Stimulated activated CD4-positive, alpha-beta T cell treated with anti-CD3 and anti-CD28 coated beads, Interleukin-15, amount 100 ng/mL, for 24 hours (primary cell): ENCODE data around the gene TBC1D8.

Source experiments
- DNase-seq: peaks from one replicate; pipeline ENCODE4 v3.0.0-alpha.2; 2020

TBC1D8 gene

DNA sequence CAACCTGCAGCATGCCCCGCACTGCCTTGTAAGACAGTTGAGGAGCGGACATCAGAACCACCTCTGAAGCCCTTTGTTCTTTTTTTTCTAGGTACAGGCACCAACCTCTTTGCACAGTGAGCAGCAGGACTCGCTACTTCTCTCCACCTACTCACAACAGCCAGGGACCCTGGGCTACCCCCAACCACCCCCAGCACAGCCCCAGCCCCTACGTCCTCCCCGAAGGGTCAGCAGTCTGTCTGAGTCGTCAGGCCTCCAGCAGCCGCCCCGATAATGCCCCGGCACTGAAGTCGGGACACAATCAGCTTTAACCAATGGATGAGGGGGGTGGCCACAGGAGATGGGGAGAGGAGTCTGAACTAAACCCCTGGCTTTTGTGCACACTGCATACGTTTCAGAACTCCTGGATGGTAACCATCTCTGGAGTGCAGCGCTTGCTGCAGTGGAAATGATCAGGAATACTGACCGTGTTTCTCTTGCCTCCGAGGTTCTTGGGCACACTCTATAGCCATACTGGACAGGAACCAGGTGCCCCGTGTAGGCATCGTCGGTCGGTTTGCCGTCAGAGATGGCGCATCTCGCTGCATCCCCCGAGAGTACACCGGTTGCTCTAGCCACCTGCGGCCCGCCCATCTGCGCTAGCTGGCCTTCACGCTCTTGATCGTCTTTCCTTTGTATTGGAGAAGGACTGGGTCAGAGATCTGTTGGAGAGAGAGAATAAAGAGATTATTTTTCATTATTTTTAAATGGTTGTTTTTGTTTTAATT, 155.7 kb downstream of the TBC1D8 start:
- DNase-seq = no peak

DNA sequence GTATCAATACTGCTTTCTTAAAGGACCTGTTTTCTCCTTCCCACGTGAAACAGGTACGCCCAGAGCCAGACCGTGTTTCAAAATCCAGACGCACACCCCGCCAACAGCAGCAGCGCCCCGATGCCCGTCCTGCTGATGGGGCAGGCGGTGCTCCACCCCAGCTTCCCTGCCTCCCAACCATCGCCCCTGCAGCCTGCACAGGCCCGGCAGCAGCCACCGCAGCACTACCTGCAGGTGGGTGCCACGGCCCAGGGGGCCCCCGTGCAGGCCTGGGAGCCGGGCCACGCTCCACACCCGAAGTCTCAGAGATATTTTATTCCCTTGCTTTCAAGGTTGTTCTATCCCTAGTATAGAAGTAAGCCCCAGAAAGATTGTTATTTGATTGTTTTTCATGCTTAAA, 157.9 kb downstream of the TBC1D8 start:
- DNase-seq = no peak

DNA sequence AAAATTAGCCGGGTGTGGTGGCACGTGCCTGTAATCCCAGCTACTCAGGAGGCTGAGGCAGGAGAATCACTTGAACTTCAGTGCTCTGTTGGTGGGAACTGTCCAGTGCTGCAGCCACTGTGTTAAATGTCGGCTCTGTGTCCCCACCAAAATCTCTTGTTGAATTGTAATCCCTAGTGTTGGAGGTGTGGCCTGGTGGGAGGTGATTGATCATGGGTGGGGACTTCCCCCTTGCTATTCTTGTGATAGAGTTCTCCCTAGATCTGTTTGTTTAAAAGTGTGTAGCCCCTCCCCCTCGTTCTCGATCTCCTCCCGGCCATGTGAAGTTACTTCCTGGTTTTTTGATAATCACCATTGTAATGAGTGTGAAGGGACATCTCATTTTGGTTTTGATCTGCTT, 158.9 kb downstream of the TBC1D8 start:
- DNase-seq = no peak

DNA sequence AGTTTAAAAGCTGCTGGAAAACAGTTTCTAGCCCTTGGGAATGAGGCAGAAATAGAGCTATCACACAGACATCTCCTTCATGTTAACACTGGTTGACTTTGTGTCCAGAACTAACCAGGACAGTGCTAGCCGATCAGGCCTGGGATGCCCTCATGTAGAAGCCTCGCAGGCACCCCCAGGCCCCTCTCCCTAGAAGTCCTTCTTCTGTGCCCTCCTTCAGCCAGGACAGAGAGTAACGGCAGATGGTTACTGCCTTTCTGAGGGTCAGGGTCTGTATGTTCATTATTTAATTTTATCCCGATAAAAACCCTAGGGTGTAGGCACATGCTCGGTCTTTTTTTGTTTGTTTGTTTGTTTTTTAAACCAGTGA, 159.8 kb downstream of the TBC1D8 start:
- DNase-seq = no peak

DNA sequence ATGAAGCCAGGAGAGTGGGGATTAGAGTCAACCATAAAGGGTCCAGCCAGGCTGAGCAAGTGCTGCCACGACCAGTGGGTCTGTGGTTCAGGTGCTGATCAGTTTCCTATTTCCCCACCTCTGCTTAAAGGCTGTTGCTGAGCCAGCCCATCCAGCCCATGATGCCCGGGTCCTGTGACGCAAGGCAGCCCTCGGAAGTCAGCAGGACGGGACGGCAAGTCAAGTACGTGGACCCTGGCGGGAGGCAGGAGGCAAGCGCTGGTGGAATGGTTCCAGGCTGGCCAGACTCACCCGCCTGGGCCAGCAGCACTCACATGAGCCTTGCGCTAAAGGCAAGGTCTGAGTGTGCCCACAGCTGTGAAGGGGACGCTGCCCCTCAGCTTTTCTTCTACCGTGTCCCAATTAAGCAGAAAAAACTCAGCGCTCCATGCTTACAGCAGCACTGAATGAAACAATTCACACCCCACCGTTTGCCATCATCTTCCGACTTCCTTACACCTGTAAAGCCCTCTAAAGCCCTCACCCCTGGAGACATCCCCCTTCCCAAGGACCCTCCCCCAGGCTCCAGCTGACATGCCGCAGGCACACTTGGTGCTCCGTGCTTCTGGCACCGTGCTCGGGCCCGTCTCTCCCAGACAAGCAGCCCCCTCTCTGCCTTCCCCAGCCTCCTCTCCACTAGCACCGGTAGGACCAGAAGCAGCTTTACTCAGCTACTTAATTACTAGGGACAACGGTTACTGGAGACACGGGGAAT, 160.4 kb downstream of the TBC1D8 start:
- no peak for DNase-seq

DNA sequence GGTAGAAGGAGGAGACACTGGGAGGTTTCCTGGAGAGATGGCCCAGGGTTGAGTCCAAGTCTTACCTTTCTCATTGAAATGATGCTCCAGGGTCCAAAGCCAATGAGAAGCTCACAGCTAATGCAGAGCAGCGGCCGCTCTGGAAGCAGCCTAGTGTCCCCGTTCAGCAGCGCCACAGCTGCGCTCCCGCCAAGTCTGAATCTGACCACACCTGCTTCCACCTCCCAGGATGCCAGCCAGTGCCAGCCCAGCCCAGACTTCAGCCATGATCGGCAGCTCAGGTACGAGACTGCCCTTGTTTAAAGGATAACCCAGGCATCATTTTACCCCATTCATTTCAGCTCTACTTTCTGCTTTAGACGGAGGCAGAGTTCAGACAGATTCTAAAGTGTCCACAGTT, 161.0 kb downstream of the TBC1D8 start:
- no peak for DNase-seq

DNA sequence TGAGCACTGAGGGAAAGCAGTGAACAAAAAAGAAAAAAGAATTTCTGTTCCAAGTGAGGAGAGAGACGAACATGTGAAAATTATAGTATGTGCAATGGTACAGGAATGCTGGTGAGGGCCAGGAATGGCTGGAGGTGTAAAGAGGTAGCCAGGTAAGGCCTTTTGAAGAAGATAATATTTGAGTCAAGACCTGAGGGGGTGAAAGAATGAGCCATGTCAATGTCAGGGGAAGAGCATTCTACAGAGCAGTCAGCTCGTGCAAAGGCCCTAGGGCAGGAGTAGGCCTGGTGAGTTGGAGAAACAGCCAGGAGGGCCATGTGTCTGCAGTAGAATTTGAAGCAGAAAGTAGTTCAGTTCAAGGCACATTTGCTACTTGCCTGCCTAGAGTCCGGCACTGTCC, 161.5 kb downstream of the TBC1D8 start:
- DNase-seq = no peak

DNA sequence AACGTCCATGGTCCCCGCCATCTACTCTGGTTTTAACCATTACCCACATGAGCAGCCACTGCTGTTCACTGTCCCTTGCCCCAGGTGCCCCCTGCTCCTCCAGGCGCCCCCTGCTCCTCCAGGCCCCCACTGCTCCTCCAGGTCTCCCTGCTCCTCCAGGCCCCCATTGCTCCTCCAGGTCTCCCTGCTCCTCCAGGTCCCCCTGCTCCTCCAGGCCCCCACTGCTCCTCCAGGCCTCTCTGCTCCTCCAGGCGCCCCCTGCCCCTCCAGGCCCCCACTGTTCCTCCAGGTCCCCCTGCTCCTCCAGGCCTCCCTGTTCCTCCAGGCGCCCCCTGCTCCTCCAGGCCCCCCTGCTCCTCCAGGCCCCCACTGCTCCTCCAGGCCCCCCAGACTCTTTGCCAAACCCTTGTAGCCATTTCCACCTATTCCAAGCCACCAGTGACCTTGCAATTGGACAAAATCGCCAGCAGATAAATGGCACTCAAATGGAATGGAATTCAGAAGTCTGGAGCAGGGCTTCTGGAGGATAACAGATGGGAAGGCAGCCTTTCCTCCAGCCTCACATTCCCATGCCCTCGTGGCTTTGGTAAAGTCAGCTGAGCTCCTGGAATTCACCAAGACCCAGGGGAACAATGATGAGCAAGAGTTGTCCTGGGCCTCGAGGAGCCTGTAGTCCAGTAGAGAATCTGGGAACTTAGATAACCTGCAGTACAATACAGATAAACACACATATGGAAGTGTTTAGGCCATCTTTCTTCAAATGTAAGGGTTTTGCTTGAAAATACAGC, 162.4 kb downstream of the TBC1D8 start:
- no peak for DNase-seq

DNA sequence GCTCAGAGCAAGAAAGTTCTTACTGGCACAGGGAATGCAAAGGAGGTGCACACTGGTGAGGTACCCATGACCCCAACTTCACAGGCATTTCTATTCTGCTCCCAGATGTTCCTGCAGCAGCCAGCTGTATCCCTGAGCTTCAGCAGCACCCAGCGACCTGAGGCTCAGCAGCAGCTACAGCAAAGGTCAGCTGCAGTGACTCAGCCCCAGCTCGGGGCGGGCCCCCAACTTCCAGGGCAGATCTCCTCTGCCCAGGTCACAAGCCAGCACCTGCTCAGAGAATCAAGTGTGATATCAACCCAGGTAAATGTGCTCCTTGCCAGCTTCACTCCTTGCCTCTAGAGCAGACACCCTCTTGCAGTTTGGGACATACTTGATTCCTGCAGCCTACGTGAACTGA, 163.2 kb downstream of the TBC1D8 start:
- DNase-seq = no peak

DNA sequence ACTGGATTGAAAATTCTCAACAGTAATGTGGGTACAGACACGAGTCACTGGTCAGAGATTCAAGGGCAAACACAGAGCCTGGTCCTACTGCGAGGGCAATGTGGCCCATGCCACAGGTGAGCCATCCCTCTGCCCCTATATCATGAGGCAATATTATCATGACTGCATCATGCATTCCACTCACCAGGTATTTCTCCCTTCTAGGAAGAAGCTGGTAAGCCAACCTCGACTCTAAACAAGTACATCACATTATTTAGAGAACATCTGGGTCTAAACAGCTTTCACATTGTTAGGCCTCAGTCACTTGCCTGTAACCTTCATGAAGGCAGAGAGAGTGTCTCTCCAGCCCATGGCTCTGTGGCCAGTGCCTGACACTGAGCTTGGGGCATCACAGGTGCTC, 163.6 kb downstream of the TBC1D8 start:
- DNase-seq = no peak

DNA sequence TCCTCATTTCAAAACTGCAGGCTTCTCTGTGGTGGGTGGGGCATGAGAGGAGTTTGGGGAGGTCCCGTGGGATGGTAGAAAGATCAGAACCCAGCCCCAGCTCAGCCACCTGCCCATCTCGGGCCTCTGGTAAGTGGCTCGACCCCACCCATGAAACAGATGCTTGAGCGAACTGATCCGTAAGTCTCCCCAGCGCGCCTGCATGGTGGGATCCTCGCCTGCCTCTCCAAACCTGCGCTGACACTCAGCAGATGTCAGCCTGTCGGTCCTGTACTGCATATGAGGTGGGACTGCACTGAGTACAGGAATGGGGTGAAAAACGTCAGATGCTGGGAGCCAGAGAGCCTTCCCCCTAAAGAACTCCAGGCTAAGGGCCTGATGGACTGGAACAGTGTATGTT, 165.0 kb downstream of the TBC1D8 start:
- no peak for DNase-seq

DNA sequence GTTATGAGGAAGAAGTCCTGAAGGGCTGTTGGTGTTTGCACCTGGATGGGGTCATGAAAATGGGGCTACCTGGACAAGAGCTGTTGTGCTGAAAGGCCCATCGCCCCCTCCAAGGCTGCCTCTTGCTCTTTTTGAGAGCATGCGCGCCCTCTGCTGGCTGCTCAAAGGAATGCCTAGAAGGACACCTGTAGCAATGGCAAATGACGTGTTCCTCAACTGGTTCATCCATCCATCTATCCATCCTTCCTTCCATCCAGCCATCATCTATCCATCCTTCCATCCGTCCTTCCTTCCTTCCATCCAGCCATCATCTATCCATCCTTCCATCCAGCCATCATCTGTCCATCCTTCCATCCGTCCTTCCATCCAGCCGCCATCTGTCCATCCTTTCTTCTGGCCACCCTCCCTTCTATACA, 166.3 kb downstream of the TBC1D8 start:
- DNase-seq = peak; percentile 82

DNA sequence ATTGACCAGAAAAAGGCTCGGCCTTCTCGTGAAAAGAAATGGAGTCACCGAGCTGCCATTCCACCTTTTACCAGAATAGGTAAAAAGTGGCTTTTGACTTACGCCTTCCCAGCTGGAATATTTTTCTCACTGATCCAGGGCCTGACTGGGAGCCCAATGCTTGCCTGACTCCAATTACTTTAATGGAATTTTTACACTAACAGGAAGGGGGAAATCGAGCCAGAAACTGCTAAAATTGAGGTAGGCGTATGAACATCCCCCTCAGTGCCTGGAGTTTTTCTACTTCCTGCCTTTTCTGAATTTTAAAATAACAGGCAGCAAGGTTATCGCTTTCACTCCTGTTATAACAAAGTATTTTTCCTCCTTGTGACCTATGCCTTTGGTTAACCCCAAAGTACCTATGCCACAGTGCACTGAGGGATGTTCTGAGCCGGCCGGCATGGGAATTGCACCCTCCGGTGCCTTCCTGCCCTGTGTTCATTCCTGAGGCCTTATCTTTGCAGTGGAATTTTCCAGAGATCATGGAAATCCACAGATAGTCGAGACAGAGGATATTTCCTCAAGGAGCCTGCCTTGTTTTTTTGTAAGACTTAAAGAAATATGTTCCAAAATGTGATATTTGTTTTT, 167.4 kb downstream of the TBC1D8 start:
- DNase-seq = no peak

DNA sequence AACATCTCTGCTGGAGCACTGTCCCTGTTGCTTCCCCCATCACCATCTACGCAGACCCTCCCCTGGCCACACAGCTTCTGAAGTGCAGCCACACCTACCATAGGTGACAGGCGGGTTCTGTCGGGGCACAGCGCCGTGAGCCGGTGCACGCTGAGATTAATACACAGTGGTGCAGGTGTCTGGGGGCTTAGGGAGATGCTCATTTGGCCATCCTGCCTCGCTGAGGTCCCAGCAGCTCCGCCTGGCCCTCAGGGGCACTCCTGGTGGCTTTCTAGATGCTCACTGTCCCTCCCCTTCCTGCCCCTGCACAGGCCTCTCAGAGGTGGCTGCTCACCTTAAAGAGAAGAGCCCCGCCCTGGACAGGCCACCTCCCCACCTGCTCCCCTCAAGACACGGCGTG, 168.0 kb downstream of the TBC1D8 start:
- no peak for DNase-seq

DNA sequence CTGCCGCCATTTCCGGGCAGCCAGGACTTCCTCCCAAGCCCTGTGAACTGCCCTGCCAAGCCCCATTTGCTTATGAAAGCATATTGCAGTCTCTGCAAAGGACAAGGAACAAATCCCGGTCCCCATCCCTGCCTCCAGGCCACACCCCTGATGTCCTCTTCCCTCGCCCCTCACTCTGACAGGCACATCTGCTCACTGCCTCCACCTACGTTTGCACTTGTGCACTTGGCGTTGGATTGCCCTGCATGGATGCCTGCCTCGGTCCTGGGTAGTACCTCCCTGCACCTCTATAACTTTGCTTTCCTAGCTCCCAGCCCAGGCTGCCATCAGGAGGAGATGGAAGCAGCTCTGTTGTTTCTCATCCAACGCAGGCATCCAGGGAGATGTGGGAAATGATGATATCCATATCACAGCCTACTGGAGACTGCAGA, 168.7 kb downstream of the TBC1D8 start:
- DNase-seq = no peak

DNA sequence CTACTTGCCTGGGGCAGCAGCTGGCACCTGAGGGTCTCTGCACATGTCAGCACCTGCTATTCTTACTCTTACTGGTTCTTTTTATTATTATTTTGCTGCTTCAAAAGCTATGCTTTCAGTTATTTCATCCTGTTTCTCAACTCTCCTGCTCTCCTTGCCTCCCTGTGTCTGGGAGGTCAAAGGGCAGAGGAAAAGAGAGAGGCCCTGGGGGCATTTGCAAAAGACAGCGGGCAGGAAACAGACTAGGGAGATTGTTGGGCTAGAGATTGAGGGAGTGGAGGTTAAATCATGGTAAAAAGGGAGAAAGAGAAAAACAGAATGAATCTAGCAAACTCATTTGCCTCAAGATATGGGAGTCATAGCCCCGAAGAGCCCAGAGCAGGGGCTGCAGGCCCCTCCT, 170.2 kb downstream of the TBC1D8 start:
- DNase-seq = no peak

DNA sequence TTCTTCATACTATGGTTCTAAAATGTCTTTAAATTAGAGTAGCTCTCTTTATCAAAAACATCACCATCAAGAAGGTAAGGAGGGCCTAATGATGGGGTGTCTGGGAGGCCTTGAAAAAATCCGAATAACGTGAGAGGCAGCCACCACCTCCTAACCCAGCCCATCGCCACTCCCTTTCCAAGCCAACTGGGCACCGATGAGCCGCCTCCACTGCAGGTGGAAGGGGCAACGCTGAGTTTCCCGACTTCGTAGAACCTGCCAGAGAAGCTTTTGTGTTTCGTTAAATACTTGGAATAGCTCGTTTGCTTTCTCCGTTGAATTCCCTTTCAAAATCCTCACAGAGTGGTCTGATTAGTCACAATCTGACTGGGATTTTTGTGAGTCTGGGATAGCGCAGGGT, 171.1 kb downstream of the TBC1D8 start:
- no peak for DNase-seq

DNA sequence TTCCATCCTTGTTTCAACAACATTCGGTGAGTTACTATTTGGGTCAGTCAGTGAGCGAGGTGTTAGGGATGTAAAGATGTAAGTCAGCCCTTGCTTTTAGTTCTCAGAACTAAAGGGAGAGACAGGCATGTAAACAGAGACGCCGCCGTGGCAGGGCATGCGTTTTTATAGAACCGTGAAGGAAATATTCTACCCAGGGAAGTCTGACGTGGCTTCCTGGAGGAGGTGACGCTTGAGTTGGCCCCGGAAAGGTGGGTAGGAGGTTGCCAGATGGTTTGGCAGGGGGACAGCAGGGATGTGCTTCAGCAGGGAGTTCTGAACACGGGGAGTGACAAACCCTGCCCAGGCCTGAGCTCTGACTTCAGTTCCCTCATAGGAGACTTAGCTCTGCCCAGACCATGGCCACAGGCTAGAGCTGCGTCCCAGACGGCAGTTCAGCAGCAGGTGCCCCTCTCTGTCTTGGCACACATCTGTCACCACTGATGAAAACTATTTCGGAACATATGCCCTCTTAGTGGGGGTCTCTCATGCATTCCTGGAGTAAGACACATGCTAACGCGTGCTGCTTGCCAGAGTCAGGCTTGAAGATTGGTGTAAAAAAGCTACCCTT, 172.5 kb downstream of the TBC1D8 start:
- no peak for DNase-seq

DNA sequence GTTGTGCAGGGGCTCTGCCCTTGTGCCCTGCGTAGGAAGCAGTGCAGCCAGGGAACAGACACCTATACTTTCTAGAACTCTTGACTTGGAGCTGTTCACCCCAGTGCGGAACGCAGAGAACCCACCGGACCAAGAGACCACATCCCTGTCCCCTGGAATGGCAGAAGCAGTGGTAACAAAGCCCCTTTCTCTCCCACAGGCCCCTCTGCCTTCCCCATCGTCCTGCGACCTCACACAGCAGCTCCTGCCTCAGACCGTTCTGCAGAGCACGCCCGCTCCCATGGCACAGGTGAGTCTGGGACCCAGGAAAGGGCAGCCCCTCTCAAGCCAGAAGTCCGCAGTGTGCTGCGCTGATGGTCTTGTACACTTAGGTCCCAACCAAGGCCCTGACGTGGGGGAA, 173.7 kb downstream of the TBC1D8 start:
- DNase-seq = no peak

DNA sequence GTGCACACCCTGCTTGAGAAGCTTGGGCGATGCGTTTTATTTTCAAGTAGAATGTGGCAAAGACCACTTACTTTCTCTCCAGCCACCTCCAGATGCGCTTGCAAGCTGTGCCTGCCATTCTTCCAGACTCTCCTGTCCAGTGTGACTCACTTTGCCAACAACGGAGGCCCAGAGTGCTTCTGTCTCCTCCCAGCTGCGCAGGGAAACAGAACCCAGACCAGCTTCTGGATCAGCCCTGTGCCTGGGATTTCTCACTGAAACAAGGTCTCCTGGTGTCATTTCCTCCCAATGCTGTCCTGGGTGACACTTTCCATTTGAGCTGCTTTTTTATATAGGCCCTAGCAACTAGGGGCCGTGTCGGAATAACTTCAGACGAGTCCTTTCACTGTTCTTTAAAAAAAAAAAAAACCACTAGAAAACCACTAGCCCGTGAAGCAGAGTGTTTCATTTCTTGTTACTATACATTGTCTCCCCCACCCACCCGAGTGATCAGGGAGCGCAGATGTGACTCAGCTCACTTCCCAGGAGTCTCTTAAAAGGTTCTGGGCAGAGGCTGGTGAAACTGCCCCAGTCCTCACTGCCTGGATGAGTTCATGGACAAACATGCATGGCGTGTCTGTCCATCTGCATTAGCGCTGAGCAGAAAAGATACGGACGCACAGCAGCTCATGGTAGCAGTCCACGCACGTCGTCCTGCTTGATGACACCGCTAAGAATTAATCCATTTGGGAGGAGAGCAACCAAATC, 174.4 kb downstream of the TBC1D8 start:
- no peak for DNase-seq

DNA sequence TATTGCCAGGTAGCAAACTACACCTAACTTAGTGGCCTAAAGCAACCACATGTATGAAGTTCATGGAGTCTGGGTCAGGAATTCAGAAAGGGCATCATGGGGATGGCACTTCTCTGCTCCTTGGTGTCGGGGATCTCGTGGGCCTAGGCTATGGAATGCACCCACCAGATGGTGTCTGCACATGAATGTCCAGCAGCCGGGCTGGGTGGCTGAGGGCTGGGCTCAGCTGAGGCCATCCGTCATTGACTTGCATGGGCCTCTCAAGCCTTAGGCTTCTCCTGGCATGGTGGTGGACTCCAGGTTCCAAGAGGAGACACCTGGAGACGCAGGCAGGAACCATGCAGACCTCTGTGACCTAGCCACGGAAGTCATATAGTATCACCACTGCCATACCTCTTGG, 175.1 kb downstream of the TBC1D8 start:
- no peak for DNase-seq

DNA sequence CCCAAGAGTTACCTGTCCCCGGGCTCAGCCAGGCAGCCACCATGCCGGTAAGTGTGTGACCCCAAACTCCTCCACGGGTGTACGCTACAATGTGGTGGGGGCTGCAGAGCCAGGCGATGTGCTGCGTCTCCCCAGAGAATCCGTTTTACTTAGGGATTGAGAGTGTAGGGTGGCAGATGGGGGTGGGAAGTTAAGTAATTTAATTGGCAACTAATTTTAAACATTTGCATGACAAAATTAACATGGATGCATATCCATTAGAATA, 175.7 kb downstream of the TBC1D8 start:
- DNase-seq = no peak
